ENCODE measurements around the gene AADAC.
"Not testable (repeated sequence)": the region's sequence is repeated elsewhere in the genome, so short reads cannot be mapped to it uniquely, and the experiment has no call there.

AADAC gene

GRCh38 chr3:151813799-151814198 lies at the start of gene AADAC:
Gene AADAC (plus strand): TSS chr3:151814116. CDS start chr3:151814163, 47 bp downstream.
- DNase-seq (ENCODE audit: low read depth in 1 of 2, low spot score in 1 of 2), result no peak

- DNase-seq (ENCODE audit: low read depth in 1 of 2, low spot score in 1 of 2), result not testable (repeated sequence)
These were observed 49.2 kb upstream of the AADAC start for GRCh38 chr3:151764699-151765098.

GRCh38 chr3:151765685-151766084 lies 48.2 kb upstream of the AADAC start:
- no peak for DNase-seq (ENCODE audit: low read depth in 1 of 2, low spot score in 1 of 2)

GRCh38 chr3:151766454-151766853 lies 47.5 kb upstream of the AADAC start:
- no peak for DNase-seq (ENCODE audit: low read depth in 1 of 2, low spot score in 1 of 2)

- DNase-seq (ENCODE audit: low read depth in 1 of 2, low spot score in 1 of 2), result no peak
These were observed 45.5 kb upstream of the AADAC start for GRCh38 chr3:151768393-151768930.

GRCh38 chr3:151769175-151769574 lies 44.7 kb upstream of the AADAC start:
- no peak for DNase-seq (ENCODE audit: low read depth in 1 of 2, low spot score in 1 of 2)

GRCh38 chr3:151770956-151771355 lies 43.0 kb upstream of the AADAC start:
- no peak for DNase-seq (ENCODE audit: low read depth in 1 of 2, low spot score in 1 of 2)

GRCh38 chr3:151772825-151773480 lies 41.0 kb upstream of the AADAC start:
- DNase-seq (ENCODE audit: low read depth in 1 of 2, low spot score in 1 of 2), result no peak

GRCh38 chr3:151774235-151774634 lies 39.7 kb upstream of the AADAC start:
- no peak for DNase-seq (ENCODE audit: low read depth in 1 of 2, low spot score in 1 of 2)

GRCh38 chr3:151774910-151775309 lies 39.0 kb upstream of the AADAC start:
- no peak for DNase-seq (ENCODE audit: low read depth in 1 of 2, low spot score in 1 of 2)

GRCh38 chr3:151775314-151776258 lies 38.3 kb upstream of the AADAC start:
- DNase-seq (ENCODE audit: low read depth in 1 of 2, low spot score in 1 of 2), result no peak

GRCh38 chr3:151776259-151776740 lies 37.6 kb upstream of the AADAC start:
- no peak for DNase-seq (ENCODE audit: low read depth in 1 of 2, low spot score in 1 of 2)

GRCh38 chr3:151777880-151778279 lies 36.0 kb upstream of the AADAC start:
- DNase-seq (ENCODE audit: low read depth in 1 of 2, low spot score in 1 of 2), result no peak

- DNase-seq (ENCODE audit: low read depth in 1 of 2, low spot score in 1 of 2), result no peak
These were observed 26.3 kb upstream of the AADAC start for GRCh38 chr3:151787626-151788025.

- no peak for DNase-seq (ENCODE audit: low read depth in 1 of 2, low spot score in 1 of 2)
These were observed 25.5 kb upstream of the AADAC start for GRCh38 chr3:151788401-151788800.

GRCh38 chr3:151789853-151790463 lies 24.0 kb upstream of the AADAC start:
- no peak for DNase-seq (ENCODE audit: low read depth in 1 of 2, low spot score in 1 of 2)

- not testable (repeated sequence) for DNase-seq (ENCODE audit: low read depth in 1 of 2, low spot score in 1 of 2)
These were observed 23.2 kb upstream of the AADAC start for GRCh38 chr3:151790763-151791162.

GRCh38 chr3:151792411-151792810 lies 21.5 kb upstream of the AADAC start:
- DNase-seq (ENCODE audit: low read depth in 1 of 2, low spot score in 1 of 2), result no peak

- DNase-seq (ENCODE audit: low read depth in 1 of 2, low spot score in 1 of 2), result no peak
These were observed 20.3 kb upstream of the AADAC start for GRCh38 chr3:151793636-151794035.

GRCh38 chr3:151794080-151794479 lies 19.8 kb upstream of the AADAC start:
- no peak for DNase-seq (ENCODE audit: low read depth in 1 of 2, low spot score in 1 of 2)

GRCh38 chr3:151795276-151795675 lies 18.6 kb upstream of the AADAC start:
- no peak for DNase-seq (ENCODE audit: low read depth in 1 of 2, low spot score in 1 of 2)

All from activated CD4-positive, alpha-beta T cell treated with anti-CD3 and anti-CD28 coated beads, Interleukin-2, amount 50 U/mL, for 24 hours (primary cell).